Mammary epithelial cell (primary cell): Measurements from ENCODE around the gene PARD3B.

Experiments used
- CTCF ChIP-seq, 2 donors: IDR thresholded peaks in 1 of 2; conservative IDR thresholded peaks in 1 of 2; 2 replicates each; pipeline ENCODE4 v1.5.1; 2011 to 2012; ENCODE audit warnings: inconsistent platforms in 2 of 2, low read length in 2 of 2, mild to moderate bottlenecking in 2 of 2, control low read depth in 1 of 2, low read depth in 1 of 2; ENCODE audit not compliant: insufficient read depth in 1 of 2; ENCODE audit errors: extremely low read depth in 1 of 2
- EZH2 ChIP-seq: IDR thresholded peaks from 2 replicates; pipeline ENCODE4 v1.6.1; 2012; ENCODE audit warnings: low read length, inconsistent platforms, borderline replicate concordance

GRCh38 chr2:205570648-205571047 is 1025.4 kb downstream of the PARD3B start:
- no peak for TF ChIP-seq CTCF (conservative IDR thresholded peaks at IDR 0.05 in 1 of 2, IDR thresholded peaks at IDR 0.05 in 1 of 2; ENCODE audit: extremely low read depth in 1 of 2, insufficient read depth in 1 of 2, low read depth in 1 of 2, low read length in 2 of 2)
- TF ChIP-seq EZH2: no peak
